Stomach (tissue), 9 donors: ENCODE measurements around the gene POLR1H. TPM values are rescaled to one million over a fixed set of nuclear protein-coding genes. Genes with fewer than 3 reads are reported as not detected.

Source experiments
- DNase-seq, 2 donors: peaks; one replicate each; pipeline versions ENCODE4 v3.0.0 to v3.0.0-alpha.2; 2013 to 2019
- H3K27ac ChIP-seq, 5 donors: fragments of 200-600 bp in 4 of 5; sonication (generic) in 4 of 5; one replicate each; pipeline ENCODE4 v1.5.1; 2013 to 2019; ENCODE audit warnings: mild to moderate bottlenecking in 1 of 5, moderate library complexity in 1 of 5
- H3K27me3 ChIP-seq, 3 donors: fragments of 200-600 bp; sonication (generic); one replicate each; pipeline ENCODE4 v1.5.1; 2017 to 2019; ENCODE audit warnings: mixed run types in 1 of 3
- H3K36me3 ChIP-seq, 4 donors: fragments of 200-600 bp; sonication (generic); 1 replicate in 3 of 4; 2 replicates in 1 of 4; pipeline ENCODE4 v1.5.1; 2016 to 2019
- H3K4me1 ChIP-seq, 4 donors: fragments of 200-600 bp; sonication (generic); one replicate each; pipeline ENCODE4 v1.5.1; 2016 to 2019
- H3K4me3 ChIP-seq, 4 donors: fragments of 200-600 bp; sonication (generic) in 3 of 4; one replicate each; pipeline ENCODE4 v1.5.1; 2016 to 2019; ENCODE audit warnings: mild to moderate bottlenecking in 1 of 4
- H3K9me3 ChIP-seq, 4 donors: fragments of 200-600 bp; sonication (generic); one replicate each; pipeline ENCODE4 v1.5.1; 2016 to 2019
- EP300 ChIP-seq: sonication (generic); formaldehyde crosslinking; IDR thresholded peaks from one replicate; pipeline ENCODE4 v1.6.1; 2017; ENCODE audit warnings: antibody characterized with exemption
- POLR2A ChIP-seq, 4 donors: fragments of 450-650 bp; IDR thresholded peaks; one replicate each; pipeline ENCODE4 v1.6.1; 2016; ENCODE audit warnings: antibody characterized with exemption in 4 of 4, control low read depth in 2 of 4, mild to moderate bottlenecking in 1 of 4, moderate library complexity in 1 of 4
- POLR2AphosphoS5 ChIP-seq, 3 donors: sonication (generic); formaldehyde crosslinking; IDR thresholded peaks; one replicate each; pipeline ENCODE4 v1.6.1; 2016; ENCODE audit warnings: antibody characterized with exemption in 3 of 3
- WGBS, 5 donors: extraction: QIAGEN DNeasy Blood & Tissue Kit in 3 of 5; methylation state at CpG; one replicate each; pipeline versions ENCODE4 v1.1.5 to v1.1.7; 2013 to 2018; 5-methylcytosine and 5-hydroxymethylcytosine counted together
- intact Hi-C: fragments of 100-400 bp; cut with DNase I; formaldehyde crosslinking; loops from one replicate; pipeline ENCODE4 v1.15.1; 2023; ENCODE audit warnings: low total_unique reads
- polyA plus RNA-seq, 3 donors: library from polyadenylated mRNA; stranded (reverse); fragments of 200-250 nt; gene quantifications; one replicate each; pipeline ENCODE4 v1.2.3, GENCODE V29; 2013
- total RNA-seq, 5 donors: library from RNA; depleted of rRNA; stranded (reverse); fragments of >200 nt; gene quantifications; one replicate each; pipeline versions ENCODE4 v1.1.0 to v1.2.3, GENCODE V29; 2014 to 2016
- TF ChIP-seq, protein P1 (sequence below), 7 experiments: fragments of 450-650 bp in 4 of 7; fragments of 200-600 bp in 3 of 7; sonication (generic) in 3 of 7; IDR thresholded peaks; one replicate each; pipeline ENCODE4 v1.5.1; 2016 to 2019; ENCODE audit warnings: antibody characterized with exemption in 7 of 7, control low read depth in 2 of 7, mild to moderate bottlenecking in 1 of 7
- donor health status: healthy with polysubstance abuse.
- donor health status: Bipolar disorder and iron deficiency.
- donor health status: healthy.

POLR1H gene
- total and polyA plus RNA-seq, 8 donors: 4.1 to 65.1 (median 34.1) TPM

GRCh38 chr6:30074331-30075093 lies 13.4 kb downstream of the POLR1H start:
- Histone ChIP-seq H3K4me1 (peaks cover 19 to 44% (median 35%) of the 10 kb centered on the region in 4 donors), H3K4me3 (peak overlapping the region; percentile 46 to 58 (median 52)), H3K36me3 (peaks cover 8 to 20% (median 18%) of the 10 kb centered on the region in 4 donors), H3K27me3 (peaks cover 0 to 68% (median 25%) of the 10 kb centered on the region in 3 donors), H3K27ac (peak overlapping the region; percentile 74 to 82 (median 75)), H3K9me3 (no peaks in the 10 kb centered on the region)
- 2 to 8% (median 6%) methylated on average over 37 of the region's 37 CpGs for WGBS, 5 donors
- TF ChIP-seq, protein P1, sequence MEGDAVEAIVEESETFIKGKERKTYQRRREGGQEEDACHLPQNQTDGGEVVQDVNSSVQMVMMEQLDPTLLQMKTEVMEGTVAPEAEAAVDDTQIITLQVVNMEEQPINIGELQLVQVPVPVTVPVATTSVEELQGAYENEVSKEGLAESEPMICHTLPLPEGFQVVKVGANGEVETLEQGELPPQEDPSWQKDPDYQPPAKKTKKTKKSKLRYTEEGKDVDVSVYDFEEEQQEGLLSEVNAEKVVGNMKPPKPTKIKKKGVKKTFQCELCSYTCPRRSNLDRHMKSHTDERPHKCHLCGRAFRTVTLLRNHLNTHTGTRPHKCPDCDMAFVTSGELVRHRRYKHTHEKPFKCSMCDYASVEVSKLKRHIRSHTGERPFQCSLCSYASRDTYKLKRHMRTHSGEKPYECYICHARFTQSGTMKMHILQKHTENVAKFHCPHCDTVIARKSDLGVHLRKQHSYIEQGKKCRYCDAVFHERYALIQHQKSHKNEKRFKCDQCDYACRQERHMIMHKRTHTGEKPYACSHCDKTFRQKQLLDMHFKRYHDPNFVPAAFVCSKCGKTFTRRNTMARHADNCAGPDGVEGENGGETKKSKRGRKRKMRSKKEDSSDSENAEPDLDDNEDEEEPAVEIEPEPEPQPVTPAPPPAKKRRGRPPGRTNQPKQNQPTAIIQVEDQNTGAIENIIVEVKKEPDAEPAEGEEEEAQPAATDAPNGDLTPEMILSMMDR (IDR thresholded peaks at IDR 0.05): no peak
- no peak for TF ChIP-seq POLR2AphosphoS5 (IDR thresholded peaks at IDR 0.05)
- no peak for TF ChIP-seq EP300
- TF ChIP-seq POLR2A (IDR thresholded peaks at IDR 0.05): no peak
- DNase-seq: peak in 1 of 2 donors; percentile 38
- intact Hi-C loops: no loop called here

DNA sequence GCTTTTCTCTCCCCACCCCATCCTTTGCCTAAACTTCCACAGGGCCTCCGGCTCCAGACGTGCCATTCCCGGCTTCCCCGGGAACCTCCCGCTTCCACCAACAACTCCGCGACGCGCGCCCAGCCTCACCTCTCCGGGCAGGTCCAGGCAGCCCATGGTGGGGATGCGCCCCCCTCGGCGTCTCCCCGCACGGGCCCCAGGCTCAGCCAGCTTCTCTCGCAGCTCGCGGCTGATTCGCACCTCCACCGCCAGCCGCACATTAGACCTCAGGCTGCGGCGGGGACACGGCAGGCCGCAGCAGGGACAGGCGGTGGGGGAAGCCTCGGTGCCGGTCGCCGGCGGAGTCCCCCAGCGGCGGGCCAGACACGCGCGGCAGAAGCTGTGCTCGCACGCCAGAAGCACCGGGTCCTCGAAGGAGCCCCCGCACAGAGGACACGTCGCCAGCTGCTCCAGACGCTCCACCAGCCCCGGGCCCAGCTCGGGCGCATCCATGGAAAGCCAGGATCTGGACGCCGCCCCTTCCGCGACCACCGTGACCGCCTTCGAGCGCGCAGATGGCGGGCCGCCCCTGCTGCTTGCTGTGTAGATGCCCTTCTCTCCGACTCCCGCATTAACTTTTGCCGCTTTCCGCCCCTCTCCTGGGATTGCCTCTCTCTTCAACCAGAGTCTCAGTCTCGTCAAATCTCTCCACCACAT lies 14.2 kb downstream of the POLR1H start, which contains the start of gene RNF39:
RNF39 (minus strand) TSS at position 676 of the 696 bp plus-strand sequence; CDS start at position 492, 184 bp downstream.
- Histone ChIP-seq H3K9me3 (no peaks in the 10 kb centered on the region), H3K4me3 (peak within 1 kb of the TSS; percentile 46 to 58 (median 52)), H3K27ac (peak within 1 kb of the TSS; percentile 74 to 82 (median 75)), H3K27me3 (peaks cover 0 to 68% (median 25%) of the 10 kb centered on the region in 3 donors), H3K4me1 (peaks cover 19 to 44% (median 35%) of the 10 kb centered on the region in 4 donors), H3K36me3 (peaks cover under 1 to 12% (median 11%) of the 10 kb centered on the region in 4 donors)
- TF ChIP-seq, protein P1 (IDR thresholded peaks at IDR 0.05): no peak
- TF ChIP-seq POLR2AphosphoS5 (IDR thresholded peaks at IDR 0.05) (peak in 2 of 3 donors; percentile 88 to 96), POLR2A (IDR thresholded peaks at IDR 0.05) (peak in 1 of 4 donors; percentile 76), EP300 (no peak)
- intact Hi-C loops: no loop called here
- DNase-seq: peak in 1 of 2 donors; percentile 46
- 1 to 4% (median 2%) methylated on average over 27 to 64 of the region's 64 CpGs for WGBS, 5 donors

DNA sequence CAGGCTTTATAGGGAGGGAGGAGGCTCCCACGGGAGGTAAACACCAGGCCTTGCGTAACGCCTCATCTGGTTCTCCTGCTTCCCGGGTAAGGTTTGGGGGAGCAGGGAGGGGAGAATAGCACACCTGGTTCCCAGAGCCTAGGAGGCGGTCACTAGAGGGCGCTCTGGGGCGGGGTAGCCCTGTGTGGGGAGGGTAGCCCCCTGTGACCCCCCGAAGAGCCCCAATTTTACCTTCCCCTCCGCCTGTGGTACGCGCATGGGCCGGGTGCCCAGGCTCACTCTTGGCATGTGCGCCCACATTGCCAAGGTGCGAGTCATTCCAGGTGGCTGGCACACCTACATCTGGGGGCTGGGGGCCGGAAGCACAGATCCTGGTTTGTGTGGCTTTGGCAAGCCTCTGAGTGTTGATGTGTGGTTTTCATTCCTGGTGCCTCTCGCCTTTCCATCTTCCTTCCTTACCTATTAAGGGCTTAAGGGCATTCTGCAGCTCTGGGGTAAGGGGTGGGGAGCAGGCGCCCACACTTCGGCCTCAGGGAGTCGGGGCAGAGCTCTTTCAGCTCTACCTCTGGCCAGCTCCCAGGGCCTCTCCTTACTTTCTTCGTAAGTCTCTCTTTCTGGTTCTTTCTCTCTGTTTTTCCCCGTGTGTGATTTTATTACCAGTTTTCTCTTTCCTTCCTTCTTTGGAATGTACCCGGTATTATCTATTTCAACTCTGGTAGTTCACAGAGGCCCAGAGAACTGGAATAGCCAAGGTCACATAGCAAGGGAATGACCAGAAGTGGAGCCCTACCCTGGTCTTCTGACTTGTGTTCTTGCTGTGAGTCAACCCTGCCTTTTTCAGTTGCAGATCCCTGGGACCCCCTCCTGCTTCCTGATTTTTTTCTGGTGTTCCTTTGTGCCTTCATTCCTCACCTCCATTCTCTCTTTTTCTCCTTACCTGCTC lies 15.0 kb downstream of the POLR1H start:
- intact Hi-C loops: no loop called here
- H3K36me3 ChIP-seq: peaks cover 0 to 5% (median 3%) of the 10 kb centered on the region in 4 donors
- WGBS, 5 donors: 19 to 29% (median 22%) methylated on average over 13 to 22 of the region's 22 CpGs
- peak overlapping the region; percentile 70 to 82 (median 75) for H3K27ac ChIP-seq
- peaks cover 0 to 62% (median 25%) of the 10 kb centered on the region in 3 donors for H3K27me3 ChIP-seq
- DNase-seq: peak; percentile 73 to 75
- no peaks in the 10 kb centered on the region for H3K9me3 ChIP-seq
- no peak for TF ChIP-seq POLR2AphosphoS5 (IDR thresholded peaks at IDR 0.05)
- TF ChIP-seq, protein P1 (IDR thresholded peaks at IDR 0.05): peak in 4 of 7 experiments; percentile 12 to 38 (median 20)
- no peak for TF ChIP-seq EP300
- no peak for TF ChIP-seq POLR2A (IDR thresholded peaks at IDR 0.05)
- H3K4me3 ChIP-seq: peak overlapping the region; percentile 46 to 58 (median 52)
- H3K4me1 ChIP-seq: peaks cover 19 to 42% (median 32%) of the 10 kb centered on the region in 4 donors
